Stimulated activated naive CD8-positive, alpha-beta T cell treated with anti-CD3 and anti-CD28 coated beads, Interleukin-15, Interleukin-2, amounts not matched to agents 100 U/mL and 50 U/mL, for 24 hours (primary cell): ENCODE data around the gene TIRAP.
"Not testable (repeated sequence)": the region's sequence is repeated elsewhere in the genome, so short reads cannot be mapped to it uniquely, and the experiment has no call there.

Experiments
- ATAC-seq: fragments of 150-1000 bp; cut with Tn5 transposase; one replicate; pipeline ENCODE4 v1.10.0; 2021
- DNase-seq: peaks from one replicate; pipeline ENCODE4 v3.0.0; 2021

TIRAP gene

GRCh38 chr11:126284829-126285228 is 1.9 kb downstream of the TIRAP start:
- peak; percentile 66 for ATAC-seq

GRCh38 chr11:126288237-126288636 is 5.3 kb downstream of the TIRAP start:
- no peak for DNase-seq
- ATAC-seq, result no peak

More at GRCh38 chr11:126284829-126285228, 1.9 kb downstream of the TIRAP start:
- DNase-seq, result peak; percentile 89

GRCh38 chr11:126290887-126291286 is 8.0 kb downstream of the TIRAP start:
- no peak for ATAC-seq

GRCh38 chr11:126293726-126294125 is 10.8 kb downstream of the TIRAP start:
- peak; percentile 59 for ATAC-seq
- DNase-seq, result no peak

More at GRCh38 chr11:126290887-126291286, 8.0 kb downstream of the TIRAP start:
- DNase-seq, result no peak

GRCh38 chr11:126297004-126297403 is 14.1 kb downstream of the TIRAP start:
- ATAC-seq, result no peak
- no peak for DNase-seq

- ATAC-seq (peak; percentile 97), DNase-seq (peak; percentile 90)
Observed at GRCh38 chr11:126303623-126304456, 20.9 kb downstream of the TIRAP start, which contains the start of gene DCPS. TSS of gene DCPS (plus strand) at chr11:126304060. CDS start at chr11:126304081, 21 bp downstream.

GRCh38 chr11:126304457-126305075 is 21.7 kb downstream of the TIRAP start:
- ATAC-seq (no peak), DNase-seq (no peak)

GRCh38 chr11:126305699-126306098 is 22.8 kb downstream of the TIRAP start:
- ATAC-seq, result peak; percentile 30
- no peak for DNase-seq

- ATAC-seq (no peak), DNase-seq (no peak)
Observed at GRCh38 chr11:126307706-126308105, 24.8 kb downstream of the TIRAP start.

- no peak for ATAC-seq
- no peak for DNase-seq
Observed at GRCh38 chr11:126308271-126308671, 25.4 kb downstream of the TIRAP start.

GRCh38 chr11:126308771-126309170 is 25.9 kb downstream of the TIRAP start:
- DNase-seq, ATAC-seq: not testable (repeated sequence)

- peak; percentile 78 for ATAC-seq
- DNase-seq, result peak; percentile 72
Observed at GRCh38 chr11:126310200-126310991, 27.5 kb downstream of the TIRAP start.

GRCh38 chr11:126310992-126311310 is 28.1 kb downstream of the TIRAP start:
- no peak for DNase-seq
- ATAC-seq, result no peak

GRCh38 chr11:126311401-126312291 is 28.8 kb downstream of the TIRAP start:
- no peak for DNase-seq
- no peak for ATAC-seq

GRCh38 chr11:126312961-126313360 is 30.1 kb downstream of the TIRAP start:
- no peak for DNase-seq
- no peak for ATAC-seq

- no peak for ATAC-seq
- DNase-seq, result no peak
Observed at GRCh38 chr11:126313826-126314225, 30.9 kb downstream of the TIRAP start.

- DNase-seq (no peak), ATAC-seq (no peak)
Observed at GRCh38 chr11:126317432-126317755, 34.5 kb downstream of the TIRAP start.

- DNase-seq (peak; percentile 46), ATAC-seq (peak; percentile 50)
Observed at GRCh38 chr11:126317756-126318573, 35.1 kb downstream of the TIRAP start.

GRCh38 chr11:126318574-126319373 is 35.9 kb downstream of the TIRAP start:
- DNase-seq, result peak; percentile 29
- peak; percentile 83 for ATAC-seq

GRCh38 chr11:126319374-126319740 is 36.5 kb downstream of the TIRAP start:
- ATAC-seq (no peak), DNase-seq (no peak)
